ENCODE data around the gene GPR45.
"Not testable (repeated sequence)": the region's sequence is repeated elsewhere in the genome, so short reads cannot be mapped to it uniquely, and the experiment has no call there.

GPR45 gene

DNA sequence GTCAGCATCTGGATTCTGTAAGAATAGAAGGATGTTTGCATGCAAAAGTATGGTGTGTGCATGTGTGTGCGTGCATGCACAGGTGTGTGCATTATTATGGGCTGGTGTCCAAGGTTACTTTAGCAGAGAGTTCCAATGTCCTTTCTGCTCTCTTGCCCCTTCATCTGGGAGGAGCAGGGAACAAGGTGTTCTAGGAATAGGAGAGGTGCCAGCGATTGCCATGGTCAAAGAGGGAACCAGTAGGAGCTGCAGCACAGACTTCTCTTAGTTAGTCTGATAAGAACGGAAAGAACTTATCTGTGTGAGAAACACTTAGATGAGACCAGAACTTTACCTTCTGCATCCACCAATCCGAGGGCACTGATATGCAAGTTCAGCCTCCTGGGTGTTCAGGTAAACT lies 8.3 kb downstream of the GPR45 start:
- no peak for DNase-seq
- in situ Hi-C loops (cut with HindIII; ENCODE audit: low pct_ligation_motif_present, low pct_unique_long_range_greater_than_20kb, low sequenced_read_pairs), result loop anchor here (25.0 kb wide), 1 partner anchor 138 kb away; no protein-coding TSS in a partner anchor

GRCh38 chr2:105251016-105251648 lies 9.6 kb downstream of the GPR45 start:
- in situ Hi-C loops (cut with HindIII; ENCODE audit: low pct_ligation_motif_present, low pct_unique_long_range_greater_than_20kb, low sequenced_read_pairs); DNase-seq: not testable (repeated sequence)

- in situ Hi-C loops (cut with HindIII; ENCODE audit: low pct_ligation_motif_present, low pct_unique_long_range_greater_than_20kb, low sequenced_read_pairs), result no loop called here
Measured at GRCh38 chr2:105252271-105252670, 10.7 kb downstream of the GPR45 start.

GRCh38 chr2:105254531-105255210 lies 13.1 kb downstream of the GPR45 start:
- in situ Hi-C loops (cut with HindIII; ENCODE audit: low pct_ligation_motif_present, low pct_unique_long_range_greater_than_20kb, low sequenced_read_pairs), result no loop called here
- DNase-seq, result no peak

More at GRCh38 chr2:105252271-105252670, 10.7 kb downstream of the GPR45 start:
- no peak for DNase-seq

DNA sequence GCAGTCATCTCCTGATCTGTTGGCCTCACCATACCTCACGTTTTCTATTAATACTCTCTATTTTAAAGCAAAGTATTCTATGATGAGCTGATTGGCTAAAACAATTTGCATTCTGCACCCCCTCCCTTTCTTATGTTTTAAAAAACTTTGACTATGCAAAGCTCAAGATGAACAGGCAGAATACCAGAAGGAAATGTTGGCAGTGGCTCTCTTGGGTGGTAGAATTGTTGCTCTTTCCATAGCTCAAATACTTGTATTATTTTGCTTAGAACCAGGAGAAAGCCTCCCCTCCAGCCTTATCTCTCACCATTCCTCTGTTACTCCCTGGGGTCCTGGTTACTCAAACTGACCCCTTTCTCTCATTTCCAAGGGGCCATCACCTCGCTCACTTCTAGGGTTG lies 14.4 kb downstream of the GPR45 start:
- DNase-seq, result no peak
- in situ Hi-C loops (cut with HindIII; ENCODE audit: low pct_ligation_motif_present, low pct_unique_long_range_greater_than_20kb, low sequenced_read_pairs), result no loop called here

DNA sequence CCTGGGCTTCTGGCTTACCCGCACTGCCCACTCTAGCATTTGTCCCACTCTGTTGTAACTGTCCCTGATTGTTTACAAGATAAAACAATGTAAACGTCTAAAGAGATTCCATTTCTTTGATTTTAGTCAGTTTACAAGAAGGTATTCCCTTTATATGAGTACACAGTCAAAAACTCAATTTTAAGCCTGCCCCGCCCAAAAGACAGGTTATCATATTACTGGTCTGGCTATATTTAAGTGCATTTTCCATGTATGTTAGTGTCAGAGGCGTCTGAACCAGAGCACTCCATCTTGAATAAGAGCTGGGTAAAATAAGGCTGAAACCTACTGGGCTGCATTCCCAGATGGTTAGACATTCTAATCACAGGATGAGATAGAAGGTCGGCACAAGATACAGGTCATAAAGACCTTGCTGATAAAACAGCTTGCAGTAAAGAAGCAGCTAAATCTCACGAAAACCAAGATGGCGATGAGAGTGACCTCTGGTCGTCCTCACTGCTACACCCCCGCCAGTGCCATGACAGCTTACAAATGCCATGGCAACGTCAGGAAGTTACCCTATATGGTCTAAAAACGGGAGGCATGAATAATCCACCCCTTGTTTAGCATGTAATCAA lies 15.0 kb downstream of the GPR45 start:
- DNase-seq, result no peak
- in situ Hi-C loops (cut with HindIII; ENCODE audit: low pct_ligation_motif_present, low pct_unique_long_range_greater_than_20kb, low sequenced_read_pairs), result no loop called here

- no peak for DNase-seq
- in situ Hi-C loops (cut with HindIII; ENCODE audit: low pct_ligation_motif_present, low pct_unique_long_range_greater_than_20kb, low sequenced_read_pairs), result no loop called here
Measured at GRCh38 chr2:105257981-105258380, 16.4 kb downstream of the GPR45 start.

GRCh38 chr2:105258835-105259350 lies 17.4 kb downstream of the GPR45 start:
- in situ Hi-C loops (cut with HindIII; ENCODE audit: low pct_ligation_motif_present, low pct_unique_long_range_greater_than_20kb, low sequenced_read_pairs), result no loop called here
- DNase-seq, result no peak

GRCh38 chr2:105261061-105261460 lies 19.5 kb downstream of the GPR45 start:
- in situ Hi-C loops (cut with HindIII; ENCODE audit: low pct_ligation_motif_present, low pct_unique_long_range_greater_than_20kb, low sequenced_read_pairs), result no loop called here
- peak; percentile 97 for DNase-seq

DNA sequence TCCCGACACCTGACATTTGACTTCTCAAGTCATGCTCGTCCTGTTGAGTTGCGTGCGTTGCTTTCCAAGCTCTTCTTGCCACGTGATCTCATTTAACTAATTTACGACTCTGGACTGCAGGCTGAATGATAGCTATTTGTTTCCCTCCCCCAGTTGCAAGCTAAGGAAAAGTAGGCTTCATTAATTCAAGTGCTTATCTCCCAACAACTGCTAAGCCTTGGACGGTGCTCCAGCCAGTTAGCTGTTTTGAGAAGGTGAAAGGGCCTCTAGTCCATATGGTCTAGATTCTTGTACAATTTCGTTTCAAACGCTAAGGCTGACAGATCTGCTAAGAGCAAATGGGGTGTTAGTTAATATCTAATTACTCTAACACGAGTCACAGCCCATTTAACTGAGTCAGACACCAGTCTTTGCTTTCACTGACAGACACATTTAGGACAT lies 21.1 kb downstream of the GPR45 start:
- DNase-seq, result no peak
- in situ Hi-C loops (cut with HindIII; ENCODE audit: low pct_ligation_motif_present, low pct_unique_long_range_greater_than_20kb, low sequenced_read_pairs), result no loop called here

- in situ Hi-C loops (cut with HindIII; ENCODE audit: low pct_ligation_motif_present, low pct_unique_long_range_greater_than_20kb, low sequenced_read_pairs), result no loop called here
- DNase-seq, result no peak
Measured at GRCh38 chr2:105269426-105269825, 27.9 kb downstream of the GPR45 start.

- in situ Hi-C loops (cut with HindIII; ENCODE audit: low pct_ligation_motif_present, low pct_unique_long_range_greater_than_20kb, low sequenced_read_pairs), result no loop called here
- no peak for DNase-seq
Measured at GRCh38 chr2:105271393-105272045, 30.0 kb downstream of the GPR45 start.

- DNase-seq, result no peak
- in situ Hi-C loops (cut with HindIII; ENCODE audit: low pct_ligation_motif_present, low pct_unique_long_range_greater_than_20kb, low sequenced_read_pairs), result no loop called here
Measured at GRCh38 chr2:105272176-105272575, 30.6 kb downstream of the GPR45 start.

DNA sequence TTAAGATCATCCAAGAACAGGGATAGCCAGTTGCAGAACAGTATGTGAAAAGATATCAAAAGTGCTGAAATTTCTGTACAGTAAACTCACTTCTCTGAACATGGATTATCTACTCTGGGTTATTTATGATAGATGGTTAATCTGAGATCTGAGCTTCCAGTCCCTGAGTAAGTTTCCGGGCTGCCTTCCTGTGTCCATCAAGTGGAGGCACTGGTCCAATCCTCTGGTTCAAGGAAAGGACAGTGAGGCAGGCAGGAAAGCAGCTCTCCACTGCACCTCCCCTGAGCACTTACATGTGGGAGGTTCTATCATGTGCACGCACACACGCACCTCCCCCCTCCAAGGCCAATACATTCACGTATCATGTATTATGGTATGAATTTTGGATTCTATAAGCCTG lies 32.5 kb downstream of the GPR45 start:
- in situ Hi-C loops (cut with HindIII; ENCODE audit: low pct_ligation_motif_present, low pct_unique_long_range_greater_than_20kb, low sequenced_read_pairs), result no loop called here

DNA sequence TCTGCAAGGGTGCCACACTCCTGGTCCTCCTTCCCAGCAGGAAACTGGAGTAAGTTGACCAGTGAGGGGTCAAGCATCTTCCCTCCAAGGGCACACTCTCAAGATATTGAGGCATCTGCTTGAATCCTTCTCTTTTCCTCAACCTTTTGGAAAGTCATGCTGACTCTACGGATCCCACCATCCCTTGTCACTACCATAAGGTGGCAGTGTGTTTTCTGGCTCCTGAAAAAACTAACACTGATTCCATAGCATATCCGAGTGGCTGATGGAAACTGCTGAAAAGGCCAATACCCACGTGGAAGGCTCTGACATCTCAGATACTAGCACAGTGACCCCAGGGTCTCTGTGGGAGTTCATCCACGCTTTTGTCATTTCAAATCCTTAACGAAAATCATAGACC lies 37.1 kb downstream of the GPR45 start:
- no peak for DNase-seq
- in situ Hi-C loops (cut with HindIII; ENCODE audit: low pct_ligation_motif_present, low pct_unique_long_range_greater_than_20kb, low sequenced_read_pairs), result no loop called here

More for the DNA sequence above, 32.5 kb downstream of the GPR45 start:
- no peak for DNase-seq

GRCh38 chr2:105279126-105279525 lies 37.6 kb downstream of the GPR45 start:
- in situ Hi-C loops (cut with HindIII; ENCODE audit: low pct_ligation_motif_present, low pct_unique_long_range_greater_than_20kb, low sequenced_read_pairs), result no loop called here
- peak; percentile 16 for DNase-seq

DNA sequence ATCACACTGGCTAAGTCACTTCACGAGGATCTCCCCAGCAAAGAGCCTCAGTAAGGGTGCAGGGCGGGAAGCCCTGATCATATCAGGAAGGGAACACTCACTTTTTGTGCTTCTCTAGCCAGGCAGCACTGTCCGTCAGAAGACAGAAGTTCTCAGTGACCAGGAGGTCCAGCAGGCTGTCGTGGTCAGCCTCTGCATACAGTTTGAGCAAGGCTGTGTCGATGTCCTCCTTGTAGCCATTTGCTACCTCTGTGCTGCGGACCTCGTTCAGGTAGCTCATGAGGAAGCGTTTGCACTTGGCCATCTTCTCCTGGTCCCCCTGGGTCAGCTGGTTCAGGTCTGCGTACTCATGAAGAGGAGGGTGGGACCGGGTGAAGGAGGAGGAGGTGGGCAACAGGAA lies 38.7 kb downstream of the GPR45 start:
- no peak for DNase-seq
- in situ Hi-C loops (cut with HindIII; ENCODE audit: low pct_ligation_motif_present, low pct_unique_long_range_greater_than_20kb, low sequenced_read_pairs), result no loop called here

DNA sequence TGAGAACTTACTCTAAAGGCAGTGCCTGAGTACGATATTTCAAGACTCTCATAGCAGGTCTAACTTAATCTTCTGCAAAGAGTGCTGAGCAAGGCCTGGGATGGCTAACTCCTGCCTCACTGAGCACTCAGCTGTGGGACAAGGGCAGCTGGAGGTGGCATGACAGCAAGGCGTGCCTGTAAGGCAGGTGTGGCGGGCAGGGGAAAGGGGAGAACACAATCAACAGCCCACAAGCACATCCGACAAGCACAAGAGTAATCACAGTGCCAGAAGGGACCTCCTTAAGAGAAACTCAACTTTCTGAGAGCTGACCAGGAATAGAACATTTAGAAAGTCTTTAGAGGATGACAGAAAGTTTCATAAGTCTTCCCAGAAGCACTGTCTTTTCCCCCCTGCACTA lies 42.0 kb downstream of the GPR45 start:
- no peak for DNase-seq
- in situ Hi-C loops (cut with HindIII; ENCODE audit: low pct_ligation_motif_present, low pct_unique_long_range_greater_than_20kb, low sequenced_read_pairs), result no loop called here

DNA sequence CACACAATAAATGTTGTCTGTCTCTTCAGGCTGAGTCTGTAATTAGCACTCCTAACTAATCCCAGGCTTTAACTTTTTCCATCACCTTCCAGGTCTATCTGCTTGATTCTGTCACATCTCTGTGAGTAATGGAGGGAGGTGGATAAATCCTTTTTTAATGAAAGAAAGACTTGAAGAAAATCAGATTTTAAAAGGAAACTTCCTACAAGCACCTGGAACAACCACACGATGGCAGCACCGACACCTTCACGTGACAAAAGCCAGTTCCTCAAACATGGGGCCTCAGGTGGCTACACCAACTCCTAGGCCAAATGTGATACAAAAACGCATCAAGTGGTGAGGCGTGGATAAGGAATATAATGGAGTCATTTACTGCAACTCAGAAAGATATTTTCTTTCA lies 46.1 kb downstream of the GPR45 start:
- in situ Hi-C loops (cut with HindIII; ENCODE audit: low pct_ligation_motif_present, low pct_unique_long_range_greater_than_20kb, low sequenced_read_pairs), result no loop called here
- peak; percentile 48 for DNase-seq
